Gastrocnemius medialis (tissue), 4 donors: Measurements from ENCODE around the gene SELENOH. TPM values are rescaled to one million over a fixed set of nuclear protein-coding genes. Genes with fewer than 3 reads are reported as not detected.

Source experiments
- ATAC-seq, 2 donors: fragments of 150-250 bp; one replicate each; pipeline ENCODE4 v1.9.1; 2016
- DNase-seq, 2 donors: peaks; one replicate each; pipeline ENCODE4 v3.0.0-alpha.2; 2019
- H3K27ac ChIP-seq, 4 donors: fragments of 200-600 bp; sonication (generic); 1 replicate in 1 of 4; 2 replicates in 3 of 4; pipeline ENCODE4 v1.5.1; 2016 to 2018; ENCODE audit warnings: mild to moderate bottlenecking in 2 of 4, moderate library complexity in 1 of 4
- H3K27me3 ChIP-seq, 3 donors: fragments of 200-600 bp; sonication (generic) in 2 of 3; 1 replicate in 1 of 3; 2 replicates in 2 of 3; pipeline versions ENCODE4 v1.5.1 to v1.6.0; 2016 to 2019; ENCODE audit warnings: mild to moderate bottlenecking in 1 of 3, moderate library complexity in 1 of 3
- H3K36me3 ChIP-seq, 2 donors: fragments of 200-600 bp; sonication (generic) in 1 of 2; one replicate each; pipeline ENCODE4 v1.5.1; 2017 to 2018
- H3K4me1 ChIP-seq, 2 donors: fragments of 200-600 bp; sonication (generic) in 1 of 2; one replicate each; pipeline ENCODE4 v1.5.1; 2016 to 2017; ENCODE audit warnings: mild to moderate bottlenecking in 2 of 2
- H3K4me3 ChIP-seq, 4 donors: fragments of 200-600 bp; sonication (generic) in 3 of 4; 1 replicate in 1 of 4; 2 replicates in 3 of 4; pipeline ENCODE4 v1.5.1; 2016 to 2019; ENCODE audit warnings: mild to moderate bottlenecking in 2 of 4
- H3K9me3 ChIP-seq, 3 donors: fragments of 200-600 bp; sonication (generic) in 2 of 3; 1 replicate in 1 of 3; 2 replicates in 2 of 3; pipeline ENCODE4 v1.5.1; 2016 to 2019
- CTCF ChIP-seq, 5 experiments: fragments of 450-650 bp in 3 of 5; fragments of 200-600 bp in 2 of 5; sonication (generic) in 2 of 5; IDR thresholded peaks in 4 of 5; conservative IDR thresholded peaks in 1 of 5; 1 replicate in 4 of 5; 2 replicates in 1 of 5; pipeline ENCODE4 v1.5.1; 2016 to 2019; ENCODE audit warnings: antibody characterized with exemption in 5 of 5, mild to moderate bottlenecking in 3 of 5, moderate library complexity in 3 of 5
- POLR2A ChIP-seq, 2 donors: fragments of 450-650 bp; IDR thresholded peaks; one replicate each; pipeline ENCODE4 v1.6.1; 2017; ENCODE audit warnings: antibody characterized with exemption in 2 of 2, mild to moderate bottlenecking in 2 of 2, moderate library complexity in 2 of 2
- in situ Hi-C, 4 donors: fragments of 200-750 bp; cut with MboI; loops; one replicate each; pipeline versions ENCODE4 v1.15.0 to v1.8.0; 2017; ENCODE audit warnings: low sequenced_read_pairs in 4 of 4
- intact Hi-C: fragments of 100-400 bp; cut with DNase I; formaldehyde crosslinking; loops from one replicate; pipeline ENCODE4 v1.15.1; 2023; ENCODE audit warnings: low total_unique reads
- total RNA-seq, 4 donors: library from RNA; depleted of rRNA; stranded (reverse); fragments of >200 nt; gene quantifications; one replicate each; pipeline versions ENCODE4 v1.1.0 to v1.2.3, GENCODE V29; 2016

SELENOH gene
- total RNA-seq, 4 donors from 2014 or later, result 94.7 to 145 (median 132) TPM

- Histone ChIP-seq H3K4me1 (peaks cover 42 to 46% of the 10 kb centered on the region in 2 donors), H3K27ac (peak overlapping the region; percentile 40 to 48 (median 44)), H3K4me3 (no peak overlapping the region), H3K9me3 (no peaks in the 10 kb centered on the region), H3K36me3 (peaks cover 0 to 30% of the 10 kb centered on the region in 2 donors), H3K27me3 (no peaks in the 10 kb centered on the region)
- intact Hi-C loops, result loop anchor here (10.0 kb wide), 1 partner anchor 227 kb away; the partner anchor contains the start of gene UBE2L6
- peak in 1 of 2 donors; percentile 50 for DNase-seq
- ATAC-seq, result no peak
- no peak for TF ChIP-seq POLR2A (IDR thresholded peaks at IDR 0.05)
- no peak for TF ChIP-seq CTCF (IDR thresholded peaks at IDR 0.05 in 4 of 5, conservative IDR thresholded peaks at IDR 0.05 in 1 of 5)
- in situ Hi-C loops, result no loop called here
These were observed 50.8 kb downstream of the SELENOH start for GRCh38 chr11:57792060-57792541.

GRCh38 chr11:57792870-57793269 is 51.6 kb downstream of the SELENOH start:
- in situ Hi-C loops, result no loop called here
- ATAC-seq, result peak; percentile 45 to 52
- Histone ChIP-seq H3K27me3 (no peaks in the 10 kb centered on the region), H3K9me3 (no peaks in the 10 kb centered on the region), H3K36me3 (peaks cover 0 to 35% of the 10 kb centered on the region in 2 donors), H3K4me1 (peaks cover 35 to 39% of the 10 kb centered on the region in 2 donors), H3K27ac (peak overlapping the region; percentile 40 to 48 (median 44)), H3K4me3 (no peak overlapping the region)
- TF ChIP-seq CTCF (IDR thresholded peaks at IDR 0.05 in 4 of 5, conservative IDR thresholded peaks at IDR 0.05 in 1 of 5), result no peak
- TF ChIP-seq POLR2A (IDR thresholded peaks at IDR 0.05), result no peak
- intact Hi-C loops, result loop anchor here (10.0 kb wide), 1 partner anchor 228 kb away; the partner anchor contains the start of gene UBE2L6
- no peak for DNase-seq

Other genes starting within 250 kb of the SELENOH start
- 10 to 100 TPM in 3 of 4 donors, 1 to 10 TPM in 1; 7.4 to 35.1 (median 15.8) TPM for gene SLC43A1, start 225.8 kb upstream of the SELENOH start, total RNA-seq
- gene TIMM10, start 210.7 kb upstream of the SELENOH start, total RNA-seq, result 10 to 100 TPM; 45.4 to 61.7 (median 49.5) TPM
- gene SMTNL1, start 203.9 kb upstream of the SELENOH start, total RNA-seq, result 10 to 100 TPM; 23.0 to 52.7 (median 43.4) TPM
- 1 to 10 TPM; 5.5 to 9.0 (median 6.7) TPM for gene UBE2L6, start 173.8 kb upstream of the SELENOH start, total RNA-seq
- gene SERPING1, start 143.8 kb upstream of the SELENOH start, total RNA-seq, result 100 to 1,000 TPM in 3 of 4 donors, 10 to 100 TPM in 1; 90.0 to 171 (median 106) TPM
- under 1 TPM; 0.31 to 0.68 (median 0.49) TPM for gene YPEL4, start 91.6 kb upstream of the SELENOH start, total RNA-seq
- gene CLP1, start 83.7 kb upstream of the SELENOH start, total RNA-seq, result 10 to 100 TPM; 10.6 to 15.3 (median 11.2) TPM
- gene ZDHHC5, start 73.4 kb upstream of the SELENOH start, total RNA-seq, result 10 to 100 TPM; 34.0 to 49.2 (median 46.2) TPM
- gene MED19, start 29.3 kb upstream of the SELENOH start, total RNA-seq, result 10 to 100 TPM in 2 of 4 donors, 1 to 10 TPM in 2; 8.3 to 13.1 (median 10.4) TPM
- gene TMX2, start 28.9 kb upstream of the SELENOH start, total RNA-seq, result 10 to 100 TPM; 29.1 to 54.9 (median 40.5) TPM
- gene BTBD18, start 10.3 kb downstream of the SELENOH start, total RNA-seq, result not detected
- 10 to 100 TPM; 19.7 to 29.8 (median 24.5) TPM for gene CTNND1, start 20.3 kb downstream of the SELENOH start, total RNA-seq